Endothelial cell of umbilical vein (primary cell): ENCODE measurements around the gene SRSF10. TPM values are rescaled to one million over a fixed set of nuclear protein-coding genes. Genes with fewer than 3 reads are reported as not detected.

Source experiments
- BruUV-seq: library from RNA; stranded (reverse); fragments of 400-500 nt; replicated peaks from 2 replicates; lab custom pipeline; 2021; lab: Mats Ljungman, UMichigan
- CTCF ChIA-PET: fragments of 300-600, 350-600 bp; sonication (Branson Sonifier 250); formaldehyde crosslinking; loops from one replicate; lab custom pipeline; 2021; ENCODE audit warnings: antibody characterized with exemption, inconsistent platforms; lab: Charles Lee
- POLR2A ChIA-PET: fragments of 300-600, 350-600 bp; sonication (Branson Sonifier 250); formaldehyde crosslinking; loops from one replicate; lab custom pipeline; 2021; ENCODE audit warnings: antibody characterized with exemption, inconsistent platforms; lab: Charles Lee
- DNase-seq: peaks from one replicate; pipeline ENCODE4 v3.0.0-alpha.2; 2011; ENCODE audit warnings: low read depth, low spot score
- FAIRE-seq: peaks from 2 replicates; lab custom pipeline; 2011; peaks lifted over from hg19 to GRCh38; lab: Jason Lieb, UNC
- H2AFZ ChIP-seq: 2 replicates; pipeline ENCODE4 v1.6.0; 2012; ENCODE audit warnings: low read depth, low read length, control low read depth, inconsistent platforms
- H3K27ac ChIP-seq: 2 replicates; pipeline ENCODE4 v1.5.1; 2011; ENCODE audit warnings: low read depth, mild to moderate bottlenecking, control low read depth, low read length, moderate library complexity; ENCODE audit not compliant: insufficient read depth
- H3K27me3 ChIP-seq, 2 experiments: 2 replicates each; pipeline versions ENCODE4 v1.6.0 to v1.6.1; 2011; ENCODE audit warnings: low read length in 2 of 2, mixed read lengths in 1 of 2; ENCODE audit not compliant: control insufficient read depth in 2 of 2, insufficient read depth in 2 of 2
- H3K36me3 ChIP-seq, 2 experiments: 2 replicates in 1 of 2; 3 replicates in 1 of 2; pipeline ENCODE4 v1.5.1; 2011; ENCODE audit warnings: low read length in 2 of 2, mild to moderate bottlenecking in 1 of 2, moderate library complexity in 1 of 2; ENCODE audit not compliant: control insufficient read depth in 2 of 2, insufficient read depth in 2 of 2; ENCODE audit errors: extremely low read depth in 1 of 2
- H3K4me1 ChIP-seq: 3 replicates; pipeline ENCODE4 v1.5.1; 2011; ENCODE audit warnings: mild to moderate bottlenecking, low read length; ENCODE audit not compliant: control insufficient read depth, insufficient read depth; ENCODE audit errors: extremely low read depth
- H3K4me2 ChIP-seq: 2 replicates; pipeline ENCODE4 v1.6.1; 2011; ENCODE audit warnings: low read length, control low read depth, mixed read lengths; ENCODE audit not compliant: insufficient read depth
- H3K4me3 ChIP-seq, 3 experiments: fragments of 200-600 bp in 1 of 3; sonication (generic), shearing (Covaris generic) in 1 of 3; replicated peaks in 1 of 3; 2 replicates each; pipeline ENCODE4 v1.5.1; 2011 to 2016; ENCODE audit warnings: control low read depth in 3 of 3, low read length in 3 of 3, mild to moderate bottlenecking in 2 of 3, inconsistent platforms in 1 of 3, low read depth in 1 of 3, moderate library complexity in 1 of 3; ENCODE audit not compliant: insufficient read depth in 1 of 3
- H3K79me2 ChIP-seq: 2 replicates; pipeline ENCODE4 v1.6.0; 2012; ENCODE audit warnings: low read length, inconsistent platforms; ENCODE audit not compliant: control insufficient read depth, insufficient read depth
- H3K9ac ChIP-seq: replicated peaks from 2 replicates; pipeline ENCODE3; 2011; ENCODE audit warnings: low read length, control low read depth; ENCODE audit not compliant: insufficient read depth; ENCODE audit errors: extremely low read depth
- H3K9me1 ChIP-seq: replicated peaks from 3 replicates; pipeline ENCODE4 v1.6.0; 2011; ENCODE audit warnings: mild to moderate bottlenecking, low read length; ENCODE audit not compliant: control insufficient read depth, insufficient read depth; ENCODE audit errors: extremely low read depth
- H3K9me3 ChIP-seq: replicated peaks from 2 replicates; pipeline ENCODE4 v1.5.1; 2012; ENCODE audit warnings: low read length, inconsistent platforms; ENCODE audit not compliant: control insufficient read depth, insufficient read depth
- H4K20me1 ChIP-seq: replicated peaks from 2 replicates; pipeline ENCODE3; 2011; ENCODE audit warnings: mild to moderate bottlenecking, low read length; ENCODE audit not compliant: control insufficient read depth, insufficient read depth; ENCODE audit errors: extremely low read depth
- EZH2 ChIP-seq: IDR thresholded peaks from 2 replicates; pipeline ENCODE4 v1.6.1; 2012; ENCODE audit warnings: borderline replicate concordance, low read depth, mild to moderate bottlenecking, moderate library complexity, low read length, inconsistent platforms; ENCODE audit not compliant: severe bottlenecking
- FOS ChIP-seq: IDR thresholded peaks from 2 replicates; pipeline ENCODE4 v1.6.1; 2011; ENCODE audit warnings: mild to moderate bottlenecking, low read length, moderate library complexity, borderline replicate concordance; ENCODE audit not compliant: insufficient read depth
- GATA2 ChIP-seq: IDR thresholded peaks from 2 replicates; pipeline ENCODE4 v1.7.0; 2011; ENCODE audit warnings: low read depth, mild to moderate bottlenecking, moderate library complexity, mixed read lengths, low read length; ENCODE audit not compliant: insufficient read length, insufficient read depth
- JUN ChIP-seq: IDR thresholded peaks from 2 replicates; pipeline ENCODE4 v1.6.1; 2011; ENCODE audit warnings: borderline replicate concordance, low read depth; ENCODE audit not compliant: insufficient read length, insufficient read depth
- MYC ChIP-seq: IDR thresholded peaks from one replicate; pipeline ENCODE4 v1.6.1; 2011; ENCODE audit warnings: mild to moderate bottlenecking, low read depth, low read length
- POLR2A ChIP-seq: IDR thresholded peaks from 2 replicates; pipeline ENCODE4 v1.6.1; 2012; ENCODE audit warnings: low read depth, mild to moderate bottlenecking, control low read depth, low read length
- POLR2AphosphoS5 ChIP-seq: IDR thresholded peaks from 2 replicates; pipeline ENCODE4 v1.6.1; 2012; ENCODE audit warnings: low read depth, mild to moderate bottlenecking, control low read depth, low read length, moderate library complexity; ENCODE audit not compliant: insufficient read depth
- dilution Hi-C: fragments of 300-500 bp; cut with MboI; formaldehyde crosslinking; loops from one replicate; pipeline ENCODE4 v1.15.0; 2019; ENCODE audit warnings: low sequenced_read_pairs; ENCODE audit not compliant: extremely low pct_ligation_motif_present
- intact Hi-C: fragments of 100-400 bp; cut with micrococcal nuclease; formaldehyde crosslinking; loops from one replicate; pipeline ENCODE4 v1.10.0; 2022
- polyA plus RNA-seq, 4 experiments: library from polyadenylated mRNA; depleted of rRNA in 3 of 4; stranded (reverse) in 3 of 4; unstranded in 1 of 4; fragments of >200 nt; gene quantifications; 2 replicates each; pipeline versions ENCODE4 v1.2.1 to v1.2.3, GENCODE V29; 2011 to 2012; ENCODE audit warnings: missing spikeins in 1 of 4
- total RNA-seq: library from RNA; stranded (reverse); gene quantifications from 2 replicates; pipeline ENCODE4 v1.2.3, GENCODE V29; 2021
- TF ChIP-seq, protein P1 (sequence below), 2 donors: IDR thresholded peaks; 1 replicate in 1 of 2; 2 replicates in 1 of 2; pipeline ENCODE4 v1.5.1; 2011; ENCODE audit warnings: low read length in 2 of 2, mild to moderate bottlenecking in 2 of 2, moderate library complexity in 2 of 2, control low read depth in 1 of 2, inconsistent platforms in 1 of 2, low read depth in 1 of 2; ENCODE audit not compliant: insufficient read depth in 1 of 2; ENCODE audit errors: extremely low read depth in 1 of 2
- TF ChIP-seq, protein P2 (sequence below): IDR thresholded peaks from 2 replicates; pipeline ENCODE4 v1.6.1; 2011; ENCODE audit not compliant: insufficient read depth, insufficient read length

Gene SRSF10
- total and polyA plus RNA-seq, 2 donors (not counting 3 experiments of a cell fraction or from before 2014, with no cell fraction given) = 124 to 135 TPM

DNA sequence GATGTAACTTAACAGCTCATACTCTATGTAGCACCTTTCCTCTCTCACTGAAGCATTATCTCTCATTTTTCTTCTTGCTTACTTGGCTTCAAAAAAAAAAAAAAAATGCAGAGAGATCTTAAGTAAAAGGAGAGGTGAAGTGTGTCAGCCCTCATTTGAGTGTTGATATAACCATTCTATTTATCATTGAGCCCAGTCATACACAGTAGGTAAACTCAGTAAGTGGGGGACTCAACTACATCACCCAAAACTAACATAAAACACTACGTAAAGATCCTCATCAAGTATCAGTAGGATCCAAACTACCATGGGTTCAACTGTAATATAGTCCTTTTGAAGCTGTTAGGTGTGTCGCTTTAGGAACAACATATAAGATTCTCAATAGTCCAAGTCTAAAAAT lies 12.3 kb downstream of the SRSF10 start:
- POLR2A ChIA-PET = no interaction called here

More for the DNA sequence above, 12.3 kb downstream of the SRSF10 start:
- H3K27ac ChIP-seq = no peak overlapping the region
- BruUV-seq = no TSS peak
- no peak overlapping the region for H2AFZ ChIP-seq
- no peaks in the 10 kb centered on the region for H3K9me3 ChIP-seq
- peaks cover 34% of the 10 kb centered on the region for H3K79me2 ChIP-seq
- CTCF ChIA-PET = interaction anchor here (1.1 to 4.8 kb wide), 3 partner anchors 36 to 60 kb away, joined by 3 to 30 read pairs (median 3); no protein-coding TSS in a partner anchor
- FAIRE-seq (no peak), DNase-seq (no peak)
- peaks cover 4 to 29% of the 10 kb centered on the region in 2 experiments for H3K36me3 ChIP-seq
- H3K9me1 ChIP-seq = no peaks in the 10 kb centered on the region
- no peak overlapping the region for H3K4me3 ChIP-seq
- peaks cover 5% of the 10 kb centered on the region for H4K20me1 ChIP-seq
- no peaks in the 10 kb centered on the region for H3K27me3 ChIP-seq
- H3K9ac ChIP-seq = no peak overlapping the region
- H3K4me1 ChIP-seq = peaks cover 5% of the 10 kb centered on the region
- dilution Hi-C loops = no loop called here
- intact Hi-C loops = loop anchor here (1.0 kb wide), 1 partner anchor 8 kb away; no protein-coding TSS in a partner anchor
- H3K4me2 ChIP-seq = no peak overlapping the region
- no peak for TF ChIP-seq FOS
- TF ChIP-seq EZH2 = no peak
- TF ChIP-seq, protein P1, sequence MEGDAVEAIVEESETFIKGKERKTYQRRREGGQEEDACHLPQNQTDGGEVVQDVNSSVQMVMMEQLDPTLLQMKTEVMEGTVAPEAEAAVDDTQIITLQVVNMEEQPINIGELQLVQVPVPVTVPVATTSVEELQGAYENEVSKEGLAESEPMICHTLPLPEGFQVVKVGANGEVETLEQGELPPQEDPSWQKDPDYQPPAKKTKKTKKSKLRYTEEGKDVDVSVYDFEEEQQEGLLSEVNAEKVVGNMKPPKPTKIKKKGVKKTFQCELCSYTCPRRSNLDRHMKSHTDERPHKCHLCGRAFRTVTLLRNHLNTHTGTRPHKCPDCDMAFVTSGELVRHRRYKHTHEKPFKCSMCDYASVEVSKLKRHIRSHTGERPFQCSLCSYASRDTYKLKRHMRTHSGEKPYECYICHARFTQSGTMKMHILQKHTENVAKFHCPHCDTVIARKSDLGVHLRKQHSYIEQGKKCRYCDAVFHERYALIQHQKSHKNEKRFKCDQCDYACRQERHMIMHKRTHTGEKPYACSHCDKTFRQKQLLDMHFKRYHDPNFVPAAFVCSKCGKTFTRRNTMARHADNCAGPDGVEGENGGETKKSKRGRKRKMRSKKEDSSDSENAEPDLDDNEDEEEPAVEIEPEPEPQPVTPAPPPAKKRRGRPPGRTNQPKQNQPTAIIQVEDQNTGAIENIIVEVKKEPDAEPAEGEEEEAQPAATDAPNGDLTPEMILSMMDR (IDR thresholded peaks at IDR 0.05; ENCODE audit: extremely low read depth in 1 of 2, insufficient read depth in 1 of 2, low read depth in 1 of 2, low read length in 2 of 2) = no peak
- TF ChIP-seq POLR2A = no peak
- TF ChIP-seq POLR2AphosphoS5 = no peak
- TF ChIP-seq, protein P2, sequence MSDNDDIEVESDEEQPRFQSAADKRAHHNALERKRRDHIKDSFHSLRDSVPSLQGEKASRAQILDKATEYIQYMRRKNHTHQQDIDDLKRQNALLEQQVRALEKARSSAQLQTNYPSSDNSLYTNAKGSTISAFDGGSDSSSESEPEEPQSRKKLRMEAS = no peak
- no peak for TF ChIP-seq MYC
- TF ChIP-seq GATA2 = no peak
- no peak for TF ChIP-seq JUN
